HEK293 (cell line): Measurements from ENCODE around the gene LRRC75A.
A peak's percentile ranks its signal among the peaks of the same experiment; 100 is the strongest.

Source experiments
- CTCF ChIA-PET: fragments of 350-600 bp; formaldehyde crosslinking; extraction: SDS; loops from one replicate; lab custom pipeline; 2021; ENCODE audit warnings: antibody characterized with exemption; lab: Yijun Ruan, JAX
- POLR2A ChIA-PET: fragments of 300-600 bp; formaldehyde crosslinking; extraction: SDS; loops from one replicate; lab custom pipeline; 2020; ENCODE audit warnings: antibody characterized with exemption, inconsistent platforms; lab: Yijun Ruan, JAX
- H3K27ac ChIP-seq: fragments of 200-500 bp; sonication (Bioruptor generic); 2 replicates; pipeline ENCODE4 v1.5.1; 2014; ENCODE audit warnings: low read depth, low read length, control low read depth, inconsistent platforms; ENCODE audit errors: extremely low read depth
- H3K36me3 ChIP-seq, 2 experiments: fragments of 200-500 bp in 1 of 2; sonication (Bioruptor generic) in 1 of 2; 1 replicate in 1 of 2; 2 replicates in 1 of 2; pipeline ENCODE4 v1.5.1; 2014 to 2017; ENCODE audit warnings: inconsistent platforms in 2 of 2, low read length in 2 of 2; ENCODE audit not compliant: control insufficient read depth in 2 of 2, insufficient read depth in 1 of 2
- H3K4me1 ChIP-seq: fragments of 200-500 bp; sonication (Bioruptor generic); 2 replicates; pipeline ENCODE4 v1.5.1; 2014; ENCODE audit warnings: mild to moderate bottlenecking, low read length, inconsistent platforms; ENCODE audit not compliant: control insufficient read depth, insufficient read depth
- H3K4me3 ChIP-seq: 2 replicates; pipeline ENCODE4 v1.5.1; 2011; ENCODE audit warnings: low read depth, mild to moderate bottlenecking, control low read depth, low read length, moderate library complexity
- H3K9me3 ChIP-seq: fragments of 200-500 bp; sonication (Bioruptor generic); 2 replicates; pipeline ENCODE4 v1.5.1; 2014; ENCODE audit warnings: low read depth, low read length, inconsistent platforms; ENCODE audit not compliant: control insufficient read depth, insufficient read depth
- KLF1 ChIP-seq: fragments of 450-650 bp; formaldehyde crosslinking; IDR thresholded peaks from 2 replicates; pipeline ENCODE4 v1.5.1; 2016; ENCODE audit warnings: missing biosample characterization, missing genetic modification characterization
- TCF7L2 ChIP-seq: IDR thresholded peaks from 2 replicates; pipeline ENCODE4 v1.6.1; 2011; ENCODE audit warnings: low read depth, mild to moderate bottlenecking, inconsistent platforms, low read length, moderate library complexity, borderline replicate concordance
- ZNF169 ChIP-seq: fragments of 450-650 bp; formaldehyde crosslinking; IDR thresholded peaks from 2 replicates; pipeline ENCODE4 v1.5.1; 2016; ENCODE audit warnings: missing biosample characterization, missing genetic modification characterization
- ZNF175 ChIP-seq: fragments of 450-650 bp; formaldehyde crosslinking; IDR thresholded peaks from 2 replicates; pipeline ENCODE4 v1.5.1; 2016; ENCODE audit warnings: missing biosample characterization, missing genetic modification characterization
- ZNF221 ChIP-seq: fragments of 450-650 bp; formaldehyde crosslinking; IDR thresholded peaks from 2 replicates; pipeline ENCODE4 v1.5.1; 2017; ENCODE audit warnings: missing biosample characterization, missing genetic modification characterization, borderline replicate concordance
- ZNF311 ChIP-seq: fragments of 450-650 bp; formaldehyde crosslinking; IDR thresholded peaks from 2 replicates; pipeline ENCODE4 v1.5.1; 2017; ENCODE audit warnings: missing biosample characterization, missing genetic modification characterization, borderline replicate concordance
- ZNF600 ChIP-seq: fragments of 450-650 bp; formaldehyde crosslinking; IDR thresholded peaks from 2 replicates; pipeline ENCODE4 v1.5.1; 2016; ENCODE audit warnings: missing biosample characterization, missing genetic modification characterization
- ZNF629 ChIP-seq: fragments of 450-650 bp; formaldehyde crosslinking; IDR thresholded peaks from 2 replicates; pipeline ENCODE4 v1.5.1; 2017; ENCODE audit warnings: missing biosample characterization, missing genetic modification characterization
- TF ChIP-seq, protein P1 (sequence below): fragments of 450-650 bp; formaldehyde crosslinking; IDR thresholded peaks from 2 replicates; pipeline ENCODE4 v1.5.1; 2016; ENCODE audit warnings: missing biosample characterization, missing genetic modification characterization
- TF ChIP-seq, protein P2 (sequence below): fragments of 450-650 bp; formaldehyde crosslinking; IDR thresholded peaks from 2 replicates; pipeline ENCODE4 v1.5.1; 2016; ENCODE audit warnings: missing biosample characterization, missing genetic modification characterization
- TF ChIP-seq, protein P3 (sequence below): fragments of 450-650 bp; formaldehyde crosslinking; IDR thresholded peaks from 2 replicates; pipeline ENCODE4 v1.5.1; 2017; ENCODE audit warnings: missing biosample characterization, missing genetic modification characterization

LRRC75A gene

DNA sequence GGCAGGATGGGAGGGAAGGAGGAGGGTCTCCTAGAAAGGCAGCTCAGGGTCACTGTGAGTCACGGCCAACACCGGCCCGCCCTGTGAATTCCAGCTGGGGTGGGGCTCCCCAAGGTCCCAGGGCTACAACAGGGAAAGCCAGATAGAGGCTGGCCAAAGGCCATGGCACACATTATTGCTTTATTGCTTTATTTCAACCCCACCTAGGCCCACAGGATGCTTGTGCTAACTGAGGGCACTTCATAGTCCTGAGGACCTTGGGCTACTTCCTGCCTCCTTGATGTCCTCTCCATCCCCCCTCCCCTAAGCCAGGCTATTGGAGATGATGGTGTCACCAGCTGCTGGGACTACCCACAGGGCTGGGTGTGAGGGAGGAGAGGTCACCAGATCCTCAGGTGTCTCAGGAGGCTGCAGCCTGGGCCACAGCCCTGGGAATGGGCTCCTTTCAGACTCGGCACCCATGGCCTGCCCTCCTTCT lies 26.1 kb downstream of the LRRC75A start:
- peak; percentile 40; the same call in 1 of the 2 replicates for TF ChIP-seq KLF1 (tag by site-specific recombination)
- no peak for TF ChIP-seq ZNF629 (tag by site-specific recombination)
- TF ChIP-seq, all 188 proteins: peak for 1
- POLR2A ChIA-PET: interaction anchor here (1.4 kb wide), 1 partner anchor 11 kb away, joined by 3 read pairs; no protein-coding TSS in a partner anchor
- Histone ChIP-seq H3K4me1 (no peaks in the 10 kb centered on the region), H3K36me3 (peaks cover 0 to 3% of the 10 kb centered on the region in 2 experiments; a peak in 1 of 3 replicates), H3K9me3 (no peaks in the 10 kb centered on the region), H3K4me3 (no peak overlapping the region), H3K27ac (no peak overlapping the region)
- CTCF ChIA-PET: interaction anchor here (2.6 to 8.8 kb wide), 2 partner anchors 11 to 56 kb away, joined by 14 to 60 read pairs; no protein-coding TSS in a partner anchor

DNA sequence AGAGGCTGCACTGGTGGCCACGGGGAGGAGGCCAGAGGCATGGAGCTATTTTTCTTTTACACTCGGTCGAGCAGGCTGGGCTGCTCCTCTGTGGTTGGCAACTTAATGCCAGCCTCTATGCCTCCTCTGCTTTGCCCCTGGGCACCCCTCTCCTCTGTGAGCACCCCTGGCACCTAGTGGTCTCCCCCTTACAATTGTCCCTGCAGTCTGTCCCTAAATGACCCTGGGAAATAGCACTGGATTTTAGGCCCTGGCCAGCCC lies 27.0 kb downstream of the LRRC75A start:
- TF ChIP-seq, protein P1, sequence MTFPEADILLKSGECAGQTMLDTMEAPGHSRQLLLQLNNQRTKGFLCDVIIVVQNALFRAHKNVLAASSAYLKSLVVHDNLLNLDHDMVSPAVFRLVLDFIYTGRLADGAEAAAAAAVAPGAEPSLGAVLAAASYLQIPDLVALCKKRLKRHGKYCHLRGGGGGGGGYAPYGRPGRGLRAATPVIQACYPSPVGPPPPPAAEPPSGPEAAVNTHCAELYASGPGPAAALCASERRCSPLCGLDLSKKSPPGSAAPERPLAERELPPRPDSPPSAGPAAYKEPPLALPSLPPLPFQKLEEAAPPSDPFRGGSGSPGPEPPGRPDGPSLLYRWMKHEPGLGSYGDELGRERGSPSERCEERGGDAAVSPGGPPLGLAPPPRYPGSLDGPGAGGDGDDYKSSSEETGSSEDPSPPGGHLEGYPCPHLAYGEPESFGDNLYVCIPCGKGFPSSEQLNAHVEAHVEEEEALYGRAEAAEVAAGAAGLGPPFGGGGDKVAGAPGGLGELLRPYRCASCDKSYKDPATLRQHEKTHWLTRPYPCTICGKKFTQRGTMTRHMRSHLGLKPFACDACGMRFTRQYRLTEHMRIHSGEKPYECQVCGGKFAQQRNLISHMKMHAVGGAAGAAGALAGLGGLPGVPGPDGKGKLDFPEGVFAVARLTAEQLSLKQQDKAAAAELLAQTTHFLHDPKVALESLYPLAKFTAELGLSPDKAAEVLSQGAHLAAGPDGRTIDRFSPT (tag by site-specific recombination): 0 out of 2 replicates have a peak, but pooled peaks have one; percentile 16
- TF ChIP-seq TCF7L2: no peak
- TF ChIP-seq, protein P2, sequence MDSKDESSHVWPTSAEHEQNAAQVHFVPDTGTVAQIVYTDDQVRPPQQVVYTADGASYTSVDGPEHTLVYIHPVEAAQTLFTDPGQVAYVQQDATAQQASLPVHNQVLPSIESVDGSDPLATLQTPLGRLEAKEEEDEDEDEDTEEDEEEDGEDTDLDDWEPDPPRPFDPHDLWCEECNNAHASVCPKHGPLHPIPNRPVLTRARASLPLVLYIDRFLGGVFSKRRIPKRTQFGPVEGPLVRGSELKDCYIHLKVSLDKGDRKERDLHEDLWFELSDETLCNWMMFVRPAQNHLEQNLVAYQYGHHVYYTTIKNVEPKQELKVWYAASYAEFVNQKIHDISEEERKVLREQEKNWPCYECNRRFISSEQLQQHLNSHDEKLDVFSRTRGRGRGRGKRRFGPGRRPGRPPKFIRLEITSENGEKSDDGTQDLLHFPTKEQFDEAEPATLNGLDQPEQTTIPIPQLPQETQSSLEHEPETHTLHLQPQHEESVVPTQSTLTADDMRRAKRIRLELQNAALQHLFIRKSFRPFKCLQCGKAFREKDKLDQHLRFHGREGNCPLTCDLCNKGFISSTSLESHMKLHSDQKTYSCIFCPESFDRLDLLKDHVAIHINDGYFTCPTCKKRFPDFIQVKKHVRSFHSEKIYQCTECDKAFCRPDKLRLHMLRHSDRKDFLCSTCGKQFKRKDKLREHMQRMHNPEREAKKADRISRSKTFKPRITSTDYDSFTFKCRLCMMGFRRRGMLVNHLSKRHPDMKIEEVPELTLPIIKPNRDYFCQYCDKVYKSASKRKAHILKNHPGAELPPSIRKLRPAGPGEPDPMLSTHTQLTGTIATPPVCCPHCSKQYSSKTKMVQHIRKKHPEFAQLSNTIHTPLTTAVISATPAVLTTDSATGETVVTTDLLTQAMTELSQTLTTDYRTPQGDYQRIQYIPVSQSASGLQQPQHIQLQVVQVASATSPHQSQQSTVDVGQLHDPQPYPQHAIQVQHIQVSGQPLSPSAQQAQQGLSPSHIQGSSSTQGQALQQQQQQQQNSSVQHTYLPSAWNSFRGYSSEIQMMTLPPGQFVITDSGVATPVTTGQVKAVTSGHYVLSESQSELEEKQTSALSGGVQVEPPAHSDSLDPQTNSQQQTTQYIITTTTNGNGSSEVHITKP: peak; percentile 77
- ChIA-PET CTCF (interaction anchor here (8.8 kb wide), 1 partner anchor 57 kb away, joined by 60 read pairs; no protein-coding TSS in a partner anchor), POLR2A (interaction anchor here (1.4 kb wide), 1 partner anchor 12 kb away, joined by 3 read pairs; no protein-coding TSS in a partner anchor)
- no peaks in the 10 kb centered on the region for H3K4me1 ChIP-seq
- no peak overlapping the region for H3K4me3 ChIP-seq
- H3K36me3 ChIP-seq: peaks cover 0 to 3% of the 10 kb centered on the region in 2 experiments; a peak in 1 of 3 replicates
- H3K9me3 ChIP-seq: no peaks in the 10 kb centered on the region
- H3K27ac ChIP-seq: no peak overlapping the region

DNA sequence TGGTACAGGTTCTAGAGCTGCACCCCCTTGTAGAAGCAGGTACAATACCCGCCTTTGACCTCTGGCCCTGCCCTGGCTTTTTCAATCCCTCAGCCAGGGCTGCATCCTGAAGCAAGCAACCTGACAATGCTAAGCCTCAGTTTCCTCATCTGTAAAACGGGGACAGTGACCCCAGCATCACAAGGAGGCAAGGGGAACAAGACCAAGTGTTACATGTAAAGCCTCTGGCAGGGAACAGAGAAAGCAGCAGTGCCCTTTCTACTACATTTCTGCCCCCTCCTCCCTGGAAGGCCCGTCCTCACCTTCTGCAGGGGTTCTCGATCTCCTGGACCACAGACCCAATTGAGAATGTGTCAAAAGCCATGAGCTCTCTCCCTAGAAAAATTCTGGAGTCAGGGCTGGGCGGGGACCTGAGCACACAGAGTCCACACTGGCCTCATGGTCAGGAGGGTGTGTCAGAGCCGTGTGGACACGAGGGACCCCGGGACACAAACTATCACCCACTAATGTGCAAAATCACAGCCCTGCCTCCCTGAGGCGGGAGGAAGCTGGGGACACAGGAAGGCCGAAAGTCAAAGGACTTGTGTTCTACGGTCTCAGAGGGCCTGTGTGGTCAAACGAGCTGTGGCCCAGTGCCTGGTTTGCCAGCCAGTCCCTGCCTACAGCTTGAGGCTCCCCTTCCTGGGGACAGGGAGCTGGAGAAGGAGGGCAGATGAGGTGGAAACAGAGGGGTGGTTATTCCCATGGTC lies 27.5 kb downstream of the LRRC75A start:
- Histone ChIP-seq H3K36me3 (peaks cover 0 to 3% of the 10 kb centered on the region in 2 experiments; a peak in 1 of 3 replicates), H3K27ac (no peak overlapping the region), H3K4me3 (no peak overlapping the region), H3K4me1 (no peaks in the 10 kb centered on the region), H3K9me3 (no peaks in the 10 kb centered on the region)
- CTCF ChIA-PET: interaction anchor here (0.5 to 8.8 kb wide), 4 partner anchors 11 to 131 kb away, joined by 3 to 60 read pairs (median 12); no protein-coding TSS in a partner anchor
- POLR2A ChIA-PET: interaction anchor here (1.4 kb wide), 1 partner anchor 13 kb away, joined by 3 read pairs; no protein-coding TSS in a partner anchor
- TF ChIP-seq ZNF221 (tag by site-specific recombination): no peak
- TF ChIP-seq ZNF600 (tag by site-specific recombination): no peak
- no peak for TF ChIP-seq ZNF311 (tag by site-specific recombination)
- TF ChIP-seq ZNF175 (tag by site-specific recombination): no peak
- TF ChIP-seq, protein P3, sequence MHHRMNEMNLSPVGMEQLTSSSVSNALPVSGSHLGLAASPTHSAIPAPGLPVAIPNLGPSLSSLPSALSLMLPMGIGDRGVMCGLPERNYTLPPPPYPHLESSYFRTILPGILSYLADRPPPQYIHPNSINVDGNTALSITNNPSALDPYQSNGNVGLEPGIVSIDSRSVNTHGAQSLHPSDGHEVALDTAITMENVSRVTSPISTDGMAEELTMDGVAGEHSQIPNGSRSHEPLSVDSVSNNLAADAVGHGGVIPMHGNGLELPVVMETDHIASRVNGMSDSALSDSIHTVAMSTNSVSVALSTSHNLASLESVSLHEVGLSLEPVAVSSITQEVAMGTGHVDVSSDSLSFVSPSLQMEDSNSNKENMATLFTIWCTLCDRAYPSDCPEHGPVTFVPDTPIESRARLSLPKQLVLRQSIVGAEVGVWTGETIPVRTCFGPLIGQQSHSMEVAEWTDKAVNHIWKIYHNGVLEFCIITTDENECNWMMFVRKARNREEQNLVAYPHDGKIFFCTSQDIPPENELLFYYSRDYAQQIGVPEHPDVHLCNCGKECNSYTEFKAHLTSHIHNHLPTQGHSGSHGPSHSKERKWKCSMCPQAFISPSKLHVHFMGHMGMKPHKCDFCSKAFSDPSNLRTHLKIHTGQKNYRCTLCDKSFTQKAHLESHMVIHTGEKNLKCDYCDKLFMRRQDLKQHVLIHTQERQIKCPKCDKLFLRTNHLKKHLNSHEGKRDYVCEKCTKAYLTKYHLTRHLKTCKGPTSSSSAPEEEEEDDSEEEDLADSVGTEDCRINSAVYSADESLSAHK (tag by site-specific recombination): no peak
- no peak for TF ChIP-seq ZNF169
